HCT116 (cell line): Measurements from ENCODE around the gene ASPHD1. TPM values are rescaled to one million over a fixed set of nuclear protein-coding genes. Genes with fewer than 3 reads are reported as not detected.

Experiments
- EGR1 ChIP-seq: IDR thresholded peaks from 2 replicates; pipeline ENCODE4 v1.6.1; 2012; ENCODE audit warnings: low read depth
- EZH2phosphoT487 ChIP-seq: fragments of 200-600 bp; IDR thresholded peaks from 2 replicates; pipeline ENCODE4 v1.6.1; 2018; ENCODE audit warnings: antibody characterized with exemption, borderline replicate concordance
- FOSL1 ChIP-seq: IDR thresholded peaks from 2 replicates; pipeline ENCODE4 v1.6.1; 2012; ENCODE audit warnings: low read depth
- MAX ChIP-seq: IDR thresholded peaks from 2 replicates; pipeline ENCODE4 v1.6.1; 2012
- POLR2A ChIP-seq: IDR thresholded peaks from 2 replicates; pipeline ENCODE4 v1.7.0; 2011; ENCODE audit warnings: borderline replicate concordance; ENCODE audit not compliant: insufficient read depth, insufficient read length; ENCODE audit errors: extremely low read depth
- REST ChIP-seq: IDR thresholded peaks from 2 replicates; pipeline ENCODE4 v1.6.1; 2012; ENCODE audit warnings: low read depth
- SIN3A ChIP-seq: IDR thresholded peaks from 2 replicates; pipeline ENCODE4 v1.6.1; 2012; ENCODE audit warnings: low read depth
- ZBTB33 ChIP-seq: IDR thresholded peaks from 2 replicates; pipeline ENCODE4 v1.6.1; 2011; ENCODE audit warnings: mild to moderate bottlenecking, low read length, moderate library complexity; ENCODE audit not compliant: insufficient replicate concordance; ENCODE audit errors: extremely low read depth
- ZFX ChIP-seq: fragments of 450-650 bp; IDR thresholded peaks from 2 replicates; pipeline ENCODE4 v1.6.1; 2017
- ZNF274 ChIP-seq: fragments of 200-500 bp; sonication (Bioruptor generic); IDR thresholded peaks from 2 replicates; pipeline ENCODE4 v1.6.1; 2014; ENCODE audit warnings: mild to moderate bottlenecking, low read depth, low read length, inconsistent platforms
- total RNA-seq: library from RNA; stranded (reverse); gene quantifications from one replicate; pipeline ENCODE4 v1.2.1, GENCODE V29; 2021; ENCODE audit not compliant: unreplicated experiment

The ASPHD1 gene
- total RNA-seq, 1 experiment from 2014 or later, result 18.4 TPM

GRCh38 chr16:29920288-29921033 is 20.2 kb downstream of the ASPHD1 start (continued):
- TF ChIP-seq ZBTB33, result no peak
- TF ChIP-seq EZH2phosphoT487, result no peak
- no peak for TF ChIP-seq EGR1
- no peak for TF ChIP-seq ZFX
- TF ChIP-seq MAX, result no peak
- TF ChIP-seq REST, result no peak
- TF ChIP-seq FOSL1, result no peak
- TF ChIP-seq SIN3A, result no peak
- TF ChIP-seq ZNF274, result no peak
- TF ChIP-seq POLR2A, result no peak
